NCI-H526 (cell line): ENCODE data around the gene RALY.

Source experiments
- DNase-seq, 2 experiments: peaks; one replicate each; lab custom pipeline; 2025; lab: John Stamatoyannopoulos, UW

RALY gene

DNA sequence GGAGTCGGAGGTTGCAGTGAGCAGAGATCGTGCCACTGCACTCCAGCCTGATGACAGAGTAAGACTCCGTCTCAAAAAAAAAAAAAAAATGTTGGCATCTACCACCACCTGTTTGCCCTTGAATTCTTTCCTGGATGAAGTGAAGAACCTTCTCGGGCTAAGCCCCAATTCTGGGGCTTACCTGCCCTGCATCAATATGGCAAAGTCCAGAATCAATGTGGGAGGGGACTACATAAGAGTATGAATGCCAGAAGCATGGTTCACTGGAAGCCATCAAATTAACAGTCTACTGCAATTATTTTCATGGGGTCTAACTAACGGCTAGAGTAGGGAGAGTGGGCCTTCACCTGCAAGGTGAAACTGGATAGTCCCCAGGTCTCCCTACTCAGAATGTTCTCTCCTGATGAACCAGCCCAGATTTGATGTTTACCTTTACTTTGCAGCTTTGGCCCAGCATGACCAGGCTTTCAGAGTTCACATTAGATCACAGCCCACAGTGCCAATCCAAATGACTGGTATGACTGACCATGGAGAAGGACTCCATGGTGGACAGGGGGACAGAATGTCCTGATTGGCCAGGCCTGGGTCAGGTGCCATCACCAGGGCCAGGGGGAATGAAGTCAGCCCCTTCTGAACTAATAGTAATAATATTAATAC, 7.0 kb upstream of the RALY start:
- no peak for DNase-seq

GRCh38 chr20:33990075-33990474, 3.6 kb upstream of the RALY start:
- DNase-seq, result no peak

DNA sequence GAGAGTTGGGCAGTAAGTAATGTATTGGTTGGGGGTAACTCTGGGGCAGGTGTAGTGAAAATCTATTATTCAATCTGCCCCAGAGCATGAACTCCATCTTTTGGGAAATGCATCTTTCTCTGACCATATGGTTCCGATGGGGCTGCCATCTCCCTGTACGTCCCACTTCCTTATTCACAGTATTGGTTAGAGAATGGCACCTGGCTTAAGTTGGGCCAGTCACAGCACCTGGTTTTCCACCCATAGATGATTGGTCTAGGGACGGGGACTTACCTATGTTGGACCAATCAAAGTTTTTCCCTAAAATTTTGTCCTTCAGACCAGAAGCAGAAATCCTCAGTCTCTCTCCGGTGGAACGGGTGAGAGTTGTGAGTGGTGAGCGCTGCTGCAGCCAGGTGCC, 2.2 kb upstream of the RALY start:
- DNase-seq, result no peak

GRCh38 chr20:33992145-33992922, 1.4 kb upstream of the RALY start:
- DNase-seq, result peak in 1 of 2 experiments; percentile 59

- peak; percentile 99 to 100 for DNase-seq
Measured at GRCh38 chr20:33992923-33993575, 662 bp upstream of the RALY start.

DNA sequence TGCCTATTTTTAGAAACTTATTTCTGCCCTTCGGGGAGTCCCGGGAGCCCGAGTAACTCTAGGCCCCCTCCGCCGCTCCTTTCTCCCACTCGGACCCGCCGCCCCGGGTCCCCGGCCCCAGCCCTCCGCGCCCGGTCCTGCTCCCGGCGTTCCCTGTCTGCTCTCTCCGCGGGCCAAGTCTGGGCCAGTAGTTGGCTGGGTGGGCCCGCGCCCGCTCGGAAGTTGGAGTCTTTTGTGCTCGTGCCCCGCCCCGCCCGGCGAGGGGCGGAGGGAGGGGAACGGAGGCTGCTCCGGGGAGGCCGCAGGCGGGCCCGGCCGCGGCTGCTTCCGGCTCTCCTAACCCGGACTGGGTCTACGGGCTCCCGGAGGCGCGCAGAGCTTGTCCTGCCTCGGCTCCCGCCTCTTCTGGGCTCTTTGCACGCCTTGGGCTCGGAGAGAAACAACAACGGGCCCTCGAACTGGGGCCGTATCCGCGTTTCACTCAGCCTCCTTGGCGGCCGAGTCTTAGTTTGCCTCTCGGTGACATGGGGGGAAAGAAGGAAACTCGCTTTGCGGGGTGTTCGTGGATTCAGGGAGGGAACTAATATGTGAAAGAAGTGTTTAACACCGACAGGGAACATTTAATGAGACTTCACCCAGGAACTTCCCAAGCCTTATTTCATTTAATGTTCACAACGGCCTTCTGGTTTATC, 657 bp downstream of the RALY start:
- peak; percentile 65 to 91 for DNase-seq

- peak in 1 of 2 experiments; percentile 24 for DNase-seq
Measured at GRCh38 chr20:33995053-33995831, 1.5 kb downstream of the RALY start.

DNA sequence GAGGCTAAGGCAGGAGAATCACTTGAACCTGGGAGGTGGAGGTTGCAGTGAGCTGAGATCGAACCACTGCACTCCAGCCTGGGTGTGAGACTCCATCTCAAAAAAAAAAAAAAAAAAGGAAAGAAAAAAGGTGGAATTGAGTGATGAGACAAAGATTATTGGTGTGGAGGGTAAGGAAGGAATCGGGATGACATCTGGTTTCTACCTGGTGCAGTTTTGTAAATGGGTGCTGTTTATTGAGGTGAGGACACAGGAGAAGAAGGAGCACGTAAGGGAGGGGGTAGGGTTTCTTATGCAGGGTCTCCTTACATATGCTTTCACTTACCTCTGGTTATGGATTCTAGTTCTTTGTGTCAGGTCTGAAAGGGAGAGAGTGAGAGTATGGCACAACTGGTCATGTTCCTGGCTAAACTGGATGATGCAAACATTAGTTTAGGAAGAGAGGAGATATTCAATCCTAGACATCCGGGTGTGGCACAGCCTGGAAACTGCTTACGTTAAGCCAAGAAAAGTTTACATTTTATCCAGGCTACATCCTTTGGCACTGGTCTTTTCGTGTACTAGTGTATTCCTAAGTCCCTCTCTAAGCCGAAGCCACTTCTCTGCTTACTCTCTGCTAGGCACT, 5.4 kb downstream of the RALY start:
- DNase-seq, result no peak

DNA sequence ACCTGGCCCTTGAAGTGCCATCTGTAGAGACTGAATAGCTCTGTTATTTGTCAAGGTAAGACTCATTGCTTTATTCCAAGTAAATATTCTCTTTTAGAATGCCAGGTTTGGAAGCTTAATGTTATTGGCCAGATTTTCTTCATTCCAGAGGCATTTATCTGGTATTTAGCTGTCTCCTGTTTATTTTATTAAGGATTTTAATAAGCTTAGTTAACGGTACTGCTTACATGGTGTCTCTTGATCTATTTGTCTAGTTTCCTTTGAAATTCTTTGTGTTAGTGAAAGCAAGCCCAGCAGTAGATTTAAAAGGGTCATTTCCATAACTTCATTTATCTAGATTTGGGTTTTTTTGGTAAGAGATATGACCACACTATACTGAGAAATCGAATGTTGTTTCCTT, 7.7 kb downstream of the RALY start:
- DNase-seq, result no peak

DNA sequence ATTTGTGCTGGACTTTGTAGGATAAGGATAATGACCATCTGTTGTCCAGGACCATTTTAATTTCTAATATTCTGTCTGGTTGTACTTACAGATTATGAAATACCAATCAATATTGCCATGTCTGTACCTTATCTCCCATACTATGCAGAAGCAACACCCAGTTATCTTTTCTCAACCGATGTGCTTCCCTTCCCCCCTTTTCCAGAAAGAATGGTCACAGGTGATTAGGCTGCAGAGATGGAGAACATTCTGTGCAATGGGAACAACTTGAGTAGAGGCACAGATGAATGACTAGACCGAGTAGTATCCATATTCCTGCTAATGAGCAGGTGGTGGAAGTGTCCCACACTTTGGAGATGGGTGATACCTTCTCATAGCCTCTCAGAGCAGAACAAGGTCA, 10.5 kb downstream of the RALY start:
- no peak for DNase-seq

- no peak for DNase-seq
Measured at GRCh38 chr20:34004790-34005457, 11.2 kb downstream of the RALY start.

DNA sequence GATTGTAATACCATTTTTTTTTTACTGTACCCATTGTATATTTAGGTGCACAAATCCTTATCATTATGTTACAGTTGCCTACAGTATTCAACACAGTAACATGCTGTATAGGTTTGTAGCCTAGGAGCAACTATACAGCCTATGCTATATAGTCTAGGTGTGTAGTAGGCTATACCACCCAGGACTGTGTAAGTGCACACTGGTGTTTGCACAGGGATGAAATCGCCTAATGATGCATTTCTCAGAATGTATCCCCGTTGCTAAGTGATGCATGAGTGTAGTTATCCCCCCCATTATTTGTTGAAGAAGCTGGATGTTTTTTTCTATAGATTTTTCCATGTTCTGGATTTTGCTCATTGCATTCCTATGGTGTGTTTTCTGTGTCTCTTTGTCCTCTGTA, 12.9 kb downstream of the RALY start:
- no peak for DNase-seq

GRCh38 chr20:34008477-34008876, 14.8 kb downstream of the RALY start:
- DNase-seq, result no peak

GRCh38 chr20:34010405-34010931, 16.8 kb downstream of the RALY start:
- no peak for DNase-seq

DNA sequence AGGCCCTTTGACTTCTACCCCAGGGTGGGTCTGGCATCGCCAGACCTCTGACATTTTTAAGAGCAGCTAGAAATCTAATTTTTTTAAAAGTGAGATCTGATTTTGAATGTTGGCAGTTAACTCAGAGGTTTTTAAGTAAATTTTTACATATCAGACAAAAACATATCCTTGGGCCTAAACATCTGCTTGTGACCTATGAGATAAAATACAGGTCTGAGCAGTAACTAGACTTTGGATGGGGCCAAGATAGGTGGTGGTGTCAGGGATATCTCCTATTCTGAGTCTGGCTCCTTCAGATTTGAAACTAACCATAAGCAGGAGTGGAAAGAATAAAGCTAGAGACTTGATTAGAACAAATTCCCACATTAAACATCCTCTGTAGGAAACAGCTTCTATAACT, 17.6 kb downstream of the RALY start:
- no peak for DNase-seq

GRCh38 chr20:34012330-34012729, 18.6 kb downstream of the RALY start:
- no peak for DNase-seq

DNA sequence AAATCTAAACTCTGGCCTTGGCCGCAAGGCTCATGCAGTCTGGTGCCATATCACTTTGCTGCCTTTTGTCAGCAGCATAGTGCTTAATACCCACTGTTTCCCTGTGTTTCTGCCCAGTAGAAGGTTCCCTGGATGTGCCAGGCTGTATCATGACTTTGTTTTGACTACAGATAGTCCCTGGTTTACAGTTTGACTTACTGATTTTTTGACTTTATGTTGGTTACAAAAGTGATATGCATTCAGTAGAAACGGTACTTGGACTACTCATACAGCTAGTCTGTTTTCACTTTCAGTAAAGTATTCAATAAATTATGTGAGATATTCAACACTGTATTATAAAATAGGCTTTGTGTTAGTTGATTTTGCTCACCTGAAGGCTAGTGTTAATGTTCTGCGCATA, 19.0 kb downstream of the RALY start:
- DNase-seq, result no peak

- no peak for DNase-seq
Measured at GRCh38 chr20:34013554-34013953, 19.8 kb downstream of the RALY start.

DNA sequence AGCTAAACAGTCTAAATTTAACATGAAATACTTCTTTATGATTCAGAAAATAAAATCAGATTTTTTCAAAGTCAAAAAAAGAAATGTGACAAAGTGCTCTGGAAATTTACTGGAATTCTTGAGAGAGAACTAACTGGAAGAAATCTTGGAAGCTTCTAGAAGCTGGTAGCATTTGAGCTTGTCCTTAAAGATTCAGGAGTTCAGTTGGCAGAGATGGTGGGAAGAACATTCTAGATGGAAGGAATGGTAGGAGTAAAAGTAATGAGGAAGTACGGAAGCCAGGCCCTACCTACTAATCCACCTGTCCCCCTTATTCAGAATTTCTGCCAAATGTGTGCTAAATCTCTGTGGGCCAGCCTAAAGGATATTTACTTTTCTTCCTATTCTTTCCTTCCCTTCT, 21.2 kb downstream of the RALY start:
- DNase-seq, result no peak
